ENCODE data around the gene ZC3H7A. TPM values are rescaled to one million over a fixed set of nuclear protein-coding genes. Genes with fewer than 3 reads are reported as not detected.

Gene ZC3H7A
- total and polyA plus RNA-seq, 2 of the 8 experiments (the other 6 are each of a cell fraction or from before 2014, with no cell fraction given), result 32.0 to 55.9 TPM

- H4K20me1 ChIP-seq (replicated peaks in 1 of 2; ENCODE audit: control insufficient read depth in 1 of 2, insufficient read depth in 2 of 2, low read length in 2 of 2), result peaks cover 0 to 2% of the 10 kb centered on the region in 2 experiments
- no peak overlapping the region for H2AK5ac ChIP-seq (ENCODE audit: low read depth, low read length)
- H2BK5ac ChIP-seq (ENCODE audit: low read depth, low read length), result no peak overlapping the region
- no peak overlapping the region for H3K4me2 ChIP-seq (ENCODE audit: insufficient read depth in 1 of 2, low read depth in 2 of 2, low read length in 2 of 2)
- no peak overlapping the region for H4K8ac ChIP-seq (ENCODE audit: extremely low read depth, insufficient read depth, low read length)
- H2BK12ac ChIP-seq (ENCODE audit: low read depth, low read length), result no peak overlapping the region
- no peak for TF ChIP-seq MAFK (IDR thresholded peaks at IDR 0.05; ENCODE audit: low read depth, low read length)
- TF ChIP-seq JUN (IDR thresholded peaks at IDR 0.05; ENCODE audit: low read depth, low read length), result no peak
- no peak for TF ChIP-seq RAD21 (IDR thresholded peaks at IDR 0.05 in 1 of 2, conservative IDR thresholded peaks at IDR 0.05 in 1 of 2; ENCODE audit: low read depth in 2 of 2, low read length in 2 of 2)
- no peak for TF ChIP-seq SIX5 (IDR thresholded peaks at IDR 0.05; ENCODE audit: low read depth, low read length)
- no peak for TF ChIP-seq TBP (IDR thresholded peaks at IDR 0.05; ENCODE audit: low read depth, low read length)
- ChIA-PET CTCF (ENCODE audit: partially characterized antibody) (interaction anchor here (0.6 to 6.0 kb wide), 4 partner anchors 10 to 401 kb away, joined by 3 to 50 read pairs (median 25); no protein-coding TSS in a partner anchor), POLR2A (ENCODE audit: partially characterized antibody) (no interaction called here)
- H3K27ac ChIP-seq (ENCODE audit: low read depth, low read length), result no peak overlapping the region
- H3K36me3 ChIP-seq (ENCODE audit: control insufficient read depth in 2 of 4, insufficient read depth in 4 of 4, low read length in 3 of 4), result peaks cover 0 to 10% (median 6%) of the 10 kb centered on the region in 4 experiments; a peak in 3 of 8 replicates
- H3K4me3 ChIP-seq (ENCODE audit: extremely low read depth in 1 of 4, insufficient read depth in 2 of 4, low read depth in 3 of 4, low read length in 4 of 4), result no peak overlapping the region
- no peak overlapping the region for H3K4ac ChIP-seq (replicated peaks; ENCODE audit: insufficient read length, low read depth, low read length)
- H4K91ac ChIP-seq (replicated peaks; ENCODE audit: insufficient read length, low read length), result no peak overlapping the region
- FAIRE-seq (no peak), DNase-seq (ENCODE audit: low read depth in 1 of 2, low spot score in 2 of 2) (no peak)
- H3K14ac ChIP-seq (ENCODE audit: insufficient read length), result no peak overlapping the region
- H3K27me3 ChIP-seq (replicated peaks in 1 of 4; ENCODE audit: control insufficient read depth in 3 of 4, extremely low read depth in 1 of 4, insufficient read depth in 3 of 4, low read length in 3 of 4), result no peaks in the 10 kb centered on the region
- no peak overlapping the region for H2BK20ac ChIP-seq (ENCODE audit: low read length)
- H3K9me3 ChIP-seq (ENCODE audit: insufficient read depth in 2 of 2, low read depth in 1 of 2, low read length in 1 of 2), result no peaks in the 10 kb centered on the region
- no peak overlapping the region for H3K9ac ChIP-seq (replicated peaks in 1 of 4; ENCODE audit: extremely low read depth in 1 of 4, low read depth in 3 of 4, low read length in 3 of 4)
- no peaks in the 10 kb centered on the region for H3K23me2 ChIP-seq (ENCODE audit: low read depth, low read length)
- no peak overlapping the region for H2AFZ ChIP-seq (ENCODE audit: low read length)
- H2BK120ac ChIP-seq (replicated peaks; ENCODE audit: low read depth, low read length), result no peak overlapping the region
- no peak overlapping the region for H3K56ac ChIP-seq (replicated peaks; ENCODE audit: insufficient read length, low read depth, low read length)
- no peak overlapping the region for H3K18ac ChIP-seq (ENCODE audit: extremely low read depth, low read length)
- H2BK15ac ChIP-seq (ENCODE audit: low read length), result no peak overlapping the region
- no peak overlapping the region for H4K5ac ChIP-seq (ENCODE audit: insufficient read length, low read depth, low read length)
- H3K79me2 ChIP-seq (ENCODE audit: control insufficient read depth in 1 of 2, insufficient read depth in 2 of 2, low read length in 2 of 2), result no peaks in the 10 kb centered on the region
- no peaks in the 10 kb centered on the region for H3K79me1 ChIP-seq (ENCODE audit: low read depth, low read length)
- no peaks in the 10 kb centered on the region for H3K4me1 ChIP-seq (replicated peaks in 1 of 4; ENCODE audit: control insufficient read depth in 3 of 4, insufficient read depth in 4 of 4, low read length in 3 of 4)
- no peak overlapping the region for H3K23ac ChIP-seq (ENCODE audit: insufficient read length)
These were observed 80.7 kb downstream of the ZC3H7A start for GRCh38 chr16:11716336-11716735.
